Daoy (cell line): Measurements from ENCODE around the gene PIK3R3. TPM values are rescaled to one million over a fixed set of nuclear protein-coding genes. Genes with fewer than 3 reads are reported as not detected.

Experiments
- DNase-seq: peaks from one replicate; pipeline ENCODE4 v3.0.0-alpha.2; 2015; ENCODE audit warnings: low read depth
- total RNA-seq: library from RNA; depleted of rRNA; stranded (reverse); fragments of >200 nt; shearing (Covaris generic); gene quantifications from 2 replicates; pipeline ENCODE4 v1.2.3, GENCODE V29; 2014

The PIK3R3 gene
- total RNA-seq, 1 experiment from 2014 or later, result 17.7 TPM

DNA sequence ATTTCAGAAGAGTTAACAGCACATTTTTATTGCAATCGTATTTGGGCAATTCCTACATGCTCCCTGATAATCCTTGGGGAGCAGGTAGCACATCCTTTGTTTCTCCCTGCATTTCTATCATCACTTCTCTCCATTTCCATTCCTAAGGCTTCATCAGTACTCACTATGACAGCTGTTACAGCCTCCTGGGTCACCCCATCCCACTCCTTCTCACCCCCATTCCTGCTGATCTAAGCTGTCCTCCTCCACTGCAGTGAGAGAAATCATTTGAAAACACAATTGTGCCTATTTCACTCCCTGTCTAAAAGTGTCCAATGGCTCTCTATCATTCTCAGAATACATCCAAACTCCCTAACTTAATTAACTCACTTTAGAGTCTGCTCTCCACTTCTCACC, 25.5 kb upstream of the PIK3R3 start:
- no peak for DNase-seq

DNA sequence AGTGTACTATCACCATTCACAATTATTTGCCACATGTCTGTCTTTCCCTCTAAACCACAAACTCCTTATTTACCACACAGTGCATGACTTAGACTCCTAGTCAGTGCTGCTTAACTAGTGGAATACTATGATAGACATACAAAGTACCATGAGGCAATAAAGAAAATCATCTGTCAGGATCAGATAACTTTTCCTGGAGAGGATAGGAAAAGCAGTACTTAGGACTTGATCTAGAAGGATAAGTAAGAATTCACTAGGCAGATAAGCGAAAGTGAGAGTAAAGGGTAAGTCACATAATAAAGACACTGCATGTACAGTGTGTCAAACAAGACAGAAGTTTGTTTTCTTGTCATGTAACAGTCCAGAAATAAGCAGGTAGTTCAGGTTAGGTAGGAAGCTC, 21.3 kb upstream of the PIK3R3 start:
- DNase-seq, result no peak

GRCh38 chr1:46153228-46153627, 20.8 kb upstream of the PIK3R3 start:
- no peak for DNase-seq

DNA sequence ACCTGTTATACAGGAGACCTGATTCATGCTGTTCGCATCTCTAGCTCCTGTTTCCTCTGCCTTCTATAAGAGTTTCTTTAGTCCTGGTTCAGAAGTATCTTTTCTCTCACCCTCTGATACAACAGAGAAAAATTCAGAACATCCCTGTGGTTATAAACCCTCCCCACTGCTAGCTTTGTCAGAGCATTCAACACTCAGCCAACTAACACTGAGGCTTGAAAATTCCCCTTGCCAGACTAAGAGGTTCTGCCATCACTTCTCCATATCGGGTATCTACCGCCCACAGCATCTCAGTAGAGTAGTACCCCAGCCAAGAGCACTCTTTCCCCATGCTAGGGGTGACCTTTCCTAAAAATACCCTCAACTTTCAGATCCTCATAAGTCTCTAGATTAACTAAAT, 19.6 kb upstream of the PIK3R3 start:
- DNase-seq, result no peak

DNA sequence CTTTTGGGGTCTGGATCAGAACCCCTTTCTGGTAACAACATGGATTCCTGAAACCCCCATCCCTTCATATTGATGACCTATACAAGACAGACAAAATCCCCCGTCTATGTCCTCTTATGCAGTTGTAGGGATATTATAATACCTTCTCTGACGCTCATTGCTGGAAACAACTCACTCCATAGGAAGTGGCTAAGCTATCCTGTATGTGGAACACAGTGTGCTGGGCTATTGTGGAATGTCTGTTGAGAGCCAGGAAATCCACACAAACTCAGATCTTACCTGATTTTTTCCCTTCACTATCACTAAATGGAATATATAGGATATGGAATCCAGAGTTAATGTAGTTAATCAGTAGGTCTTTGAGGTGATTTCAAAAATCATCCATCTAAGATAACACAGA, 17.7 kb upstream of the PIK3R3 start:
- no peak for DNase-seq

- DNase-seq, result no peak
Measured at GRCh38 chr1:46148318-46148717, 15.9 kb upstream of the PIK3R3 start.

DNA sequence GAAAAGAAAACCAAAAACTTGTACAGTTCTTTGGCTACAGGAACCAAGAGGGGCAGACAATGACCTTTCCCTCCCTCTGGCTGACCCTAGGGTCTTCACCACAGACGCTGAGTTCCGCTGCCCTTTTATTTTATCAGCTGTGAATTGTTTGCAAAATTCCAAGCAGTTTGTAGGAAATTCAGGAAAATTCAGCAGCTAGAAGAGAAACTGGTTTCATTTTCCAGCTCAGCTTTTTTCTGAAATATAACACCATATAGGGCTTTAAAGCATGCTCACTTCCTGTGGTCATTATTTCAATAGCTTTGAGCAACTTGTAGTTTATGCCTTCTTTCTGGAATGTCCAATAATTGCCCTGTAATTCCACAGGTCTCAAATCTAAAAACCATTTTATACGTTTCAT, 5.5 kb upstream of the PIK3R3 start:
- DNase-seq, result peak; percentile 9

DNA sequence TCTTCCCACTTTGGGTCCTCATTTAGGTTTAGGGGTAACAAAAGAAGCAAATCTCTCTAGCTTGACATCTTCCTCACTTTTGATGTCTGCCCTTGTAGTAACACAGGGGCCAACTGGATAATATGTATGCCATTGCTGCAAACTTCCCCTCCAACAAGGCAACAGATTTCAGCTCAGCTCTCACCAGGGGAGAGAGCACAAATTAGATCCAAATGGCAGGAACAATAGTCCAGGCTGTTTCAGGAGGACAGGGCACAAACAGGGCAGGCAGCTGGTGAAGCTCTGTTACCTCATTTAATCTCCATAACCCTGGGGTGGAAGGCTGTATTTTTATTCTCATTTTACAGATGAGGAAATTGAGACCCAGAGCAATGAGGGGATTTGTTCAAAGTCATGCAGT, 4.3 kb upstream of the PIK3R3 start:
- no peak for DNase-seq

GRCh38 chr1:46134660-46135331, 2.4 kb upstream of the PIK3R3 start:
- DNase-seq, result peak; percentile 28

- DNase-seq, result no peak
Measured at GRCh38 chr1:46133781-46134350, 1.4 kb upstream of the PIK3R3 start.

GRCh38 chr1:46133181-46133658, 791 bp upstream of the PIK3R3 start:
- no peak for DNase-seq

GRCh38 chr1:46131712-46132528, 509 bp downstream of the PIK3R3 start:
- DNase-seq, result peak; percentile 55

DNA sequence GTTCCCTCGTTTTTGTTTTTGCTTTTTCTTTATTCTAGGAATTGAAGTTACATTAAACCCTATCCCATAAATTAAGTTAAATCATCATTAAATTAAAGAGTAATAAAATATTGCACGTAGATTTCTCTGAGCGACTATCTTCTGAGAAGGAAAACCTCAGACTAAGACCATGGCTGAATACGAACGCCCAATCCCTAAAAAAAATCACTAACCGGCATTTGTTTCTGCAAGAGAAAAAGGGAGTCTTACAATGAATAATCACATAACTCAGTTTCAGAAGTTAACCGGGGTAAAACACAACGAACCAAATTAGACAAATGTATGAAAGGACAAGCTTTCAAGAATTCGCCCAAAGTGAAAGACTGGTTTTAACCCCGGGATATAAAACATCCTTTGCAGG, 1.3 kb downstream of the PIK3R3 start:
- no peak for DNase-seq

GRCh38 chr1:46130606-46131005, 1.8 kb downstream of the PIK3R3 start:
- no peak for DNase-seq

- no peak for DNase-seq
Measured at GRCh38 chr1:46130121-46130520, 2.3 kb downstream of the PIK3R3 start.

DNA sequence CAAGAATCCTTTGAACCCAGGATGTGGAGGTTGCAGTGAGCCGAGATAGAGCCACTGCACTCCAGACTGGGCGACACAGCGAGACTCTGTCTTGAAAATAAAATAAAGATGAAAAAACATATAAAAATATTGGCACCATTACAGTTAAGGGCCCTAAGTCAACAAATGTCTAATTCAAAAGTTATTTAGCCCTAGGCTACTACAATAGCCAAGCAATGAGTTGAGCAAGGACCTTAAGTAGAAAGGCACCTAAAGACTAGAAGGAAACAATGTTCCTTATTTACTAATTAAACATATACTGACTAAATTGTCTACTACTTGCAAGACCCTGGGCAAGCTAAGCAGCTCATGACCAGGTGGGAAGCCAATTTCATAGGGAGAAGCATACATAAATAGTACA, 4.1 kb downstream of the PIK3R3 start:
- DNase-seq, result no peak

DNA sequence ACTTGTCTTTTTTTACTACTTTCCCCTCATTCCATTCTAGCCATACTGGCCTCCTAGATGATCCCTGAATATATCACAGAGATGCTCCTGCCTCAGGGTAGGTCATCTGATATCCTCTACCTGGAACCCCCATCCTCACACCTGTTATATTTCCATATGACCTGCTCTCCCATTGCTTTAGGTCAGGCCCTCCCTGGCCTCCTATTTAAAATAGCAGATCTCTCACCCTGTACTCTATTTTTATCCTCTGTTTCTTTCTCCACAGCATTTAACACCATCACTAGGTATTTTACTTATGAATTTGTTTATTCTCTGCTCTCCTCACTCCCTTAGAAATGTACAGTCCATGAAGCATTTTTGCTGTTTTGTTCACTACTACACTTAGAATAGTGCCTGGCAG, 13.6 kb downstream of the PIK3R3 start:
- DNase-seq, result no peak

DNA sequence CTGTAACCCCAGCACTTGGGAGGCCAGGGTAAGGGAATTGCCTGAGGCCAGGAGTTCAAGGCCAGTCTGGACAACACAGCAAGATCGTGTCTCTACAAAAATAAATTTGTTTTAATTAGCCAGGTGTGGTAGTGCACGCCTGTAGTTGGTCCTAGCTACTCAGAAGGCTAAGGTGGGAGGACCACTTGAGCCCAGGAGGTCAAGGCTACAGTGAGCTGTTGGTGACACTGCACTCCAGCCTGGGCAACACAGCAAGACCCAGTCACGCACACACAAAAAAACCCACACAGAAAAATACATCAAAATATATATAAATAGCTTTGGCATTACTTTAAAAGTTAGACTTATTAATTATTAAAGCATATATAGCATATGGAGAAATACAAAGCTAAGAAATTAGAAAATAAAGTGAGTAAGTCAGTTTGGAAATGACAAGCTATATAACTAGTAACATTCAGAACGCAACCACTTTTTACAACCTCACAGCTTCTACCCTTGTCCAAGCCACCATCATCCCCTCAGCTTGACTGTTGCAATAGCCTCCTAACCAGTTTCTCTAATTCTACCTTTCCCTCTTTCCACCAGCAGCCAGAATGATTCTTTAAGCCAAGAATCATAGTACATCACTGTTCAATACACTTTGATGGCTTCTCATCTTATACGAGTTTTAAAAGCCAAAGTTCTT, 14.5 kb downstream of the PIK3R3 start:
- no peak for DNase-seq

DNA sequence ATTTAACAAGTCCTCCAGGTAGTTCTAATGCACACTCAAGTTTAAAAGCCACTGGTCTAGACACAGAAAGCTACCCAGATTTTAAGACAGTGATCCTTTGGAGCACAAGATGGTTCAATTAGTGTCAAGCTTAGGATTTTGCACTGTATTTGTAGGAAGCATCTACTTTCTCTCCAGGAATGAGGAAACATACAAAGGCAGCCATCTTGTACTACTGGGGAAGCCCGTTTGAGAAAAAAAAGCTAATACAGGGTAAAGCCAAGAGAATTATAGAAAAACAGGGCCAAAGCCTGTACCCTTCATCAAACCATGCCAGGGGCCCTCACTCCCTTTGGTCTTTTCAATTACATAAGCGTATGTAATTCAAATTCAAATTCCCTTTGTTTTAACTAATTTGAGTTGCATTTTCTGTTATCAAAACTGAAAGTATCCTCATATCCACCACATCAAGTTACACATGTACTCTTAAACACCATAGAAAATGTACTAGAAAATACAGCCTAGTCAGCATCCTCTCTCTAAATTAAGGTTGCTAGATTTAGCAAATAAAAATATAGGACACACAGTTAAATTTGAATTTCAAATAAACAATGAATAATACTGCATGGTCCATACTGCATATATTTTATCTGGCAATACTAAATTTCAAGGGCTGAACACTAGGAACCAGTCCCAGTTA, 17.4 kb downstream of the PIK3R3 start:
- DNase-seq, result no peak

GRCh38 chr1:46113948-46114347, 18.5 kb downstream of the PIK3R3 start:
- DNase-seq, result no peak

DNA sequence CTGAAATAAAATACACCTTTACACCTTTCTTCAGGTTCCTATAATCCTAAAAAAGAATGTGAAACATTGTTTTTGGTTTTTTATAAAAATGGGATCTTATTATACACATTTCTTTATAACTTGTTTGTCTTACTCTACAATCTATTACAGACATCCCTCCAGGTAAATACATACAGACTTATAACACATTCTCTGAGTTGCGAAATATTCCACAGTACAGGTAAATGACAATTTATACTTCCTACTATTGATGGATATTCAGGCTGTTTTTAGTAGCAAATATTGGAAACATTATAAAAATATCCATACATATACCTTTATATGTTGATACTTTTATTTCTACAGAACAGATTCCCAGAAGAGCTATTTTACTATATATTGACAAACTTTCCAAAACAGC, 20.3 kb downstream of the PIK3R3 start:
- no peak for DNase-seq

- DNase-seq, result no peak
Measured at GRCh38 chr1:46110521-46110920, 21.9 kb downstream of the PIK3R3 start.
